ENCODE results near the gene MLST8. TPM values are rescaled to one million over a fixed set of nuclear protein-coding genes. Genes with fewer than 3 reads are reported as not detected.

Gene MLST8
- total and polyA plus RNA-seq, 2 of the 8 experiments (the other 6 are each of a cell fraction or from before 2014, with no cell fraction given) = 67.6 to 321 TPM

DNA sequence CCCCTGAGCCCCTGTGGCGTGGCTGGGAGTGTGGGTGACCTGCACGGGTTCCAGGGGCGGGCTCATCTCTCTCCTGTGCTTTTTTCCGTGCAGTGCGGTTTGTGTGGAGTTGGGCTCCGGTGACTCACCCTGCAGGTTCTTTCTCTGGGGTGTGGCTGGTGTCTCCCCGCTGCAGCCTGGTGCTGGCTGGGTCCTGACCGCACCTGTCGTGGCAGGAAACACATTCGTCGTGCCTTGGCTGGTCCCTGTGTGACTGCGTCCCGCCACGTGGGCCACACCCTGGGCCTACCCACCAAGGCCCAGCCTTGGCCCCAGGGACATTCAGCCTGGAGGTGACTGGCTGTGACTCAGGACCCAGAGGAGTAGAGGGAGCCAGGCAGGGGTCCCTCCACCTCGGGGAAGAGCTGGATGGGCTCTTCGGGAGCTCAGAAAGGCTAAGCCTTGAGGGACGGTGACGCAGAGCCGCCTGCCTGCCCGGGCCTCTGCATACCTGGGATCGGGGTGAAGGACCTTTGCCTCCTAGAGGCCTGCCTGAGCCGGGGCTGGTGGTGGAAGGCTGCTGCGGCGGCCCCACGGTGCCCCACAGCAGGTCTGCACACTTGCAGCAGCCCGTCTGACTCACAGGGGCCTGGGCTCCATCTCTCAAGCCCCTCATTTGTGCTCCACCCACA is 41.9 kb upstream of the MLST8 start:
- Histone ChIP-seq H3K79me2 (ENCODE audit: control insufficient read depth in 1 of 2, insufficient read depth in 2 of 2, low read length in 2 of 2) (peaks cover 17 to 62% of the 10 kb centered on the region in 2 experiments), H4K5ac (ENCODE audit: insufficient read length, low read depth, low read length) (no peak overlapping the region), H3K14ac (ENCODE audit: insufficient read length) (no peak overlapping the region), H3K27ac (ENCODE audit: low read depth, low read length) (no peak overlapping the region), H3K9me3 (ENCODE audit: insufficient read depth in 2 of 2, low read depth in 1 of 2, low read length in 1 of 2) (peaks cover 0 to 17% of the 10 kb centered on the region in 2 experiments; a peak in 1 of 4 replicates), H2BK12ac (ENCODE audit: low read depth, low read length) (no peak overlapping the region), H2AFZ (ENCODE audit: low read length) (no peak overlapping the region), H3K18ac (ENCODE audit: extremely low read depth, low read length) (no peak overlapping the region), H3K9ac (replicated peaks in 1 of 4; ENCODE audit: extremely low read depth in 1 of 4, low read depth in 3 of 4, low read length in 3 of 4) (no peak overlapping the region), H3K56ac (replicated peaks; ENCODE audit: insufficient read length, low read depth, low read length) (no peak overlapping the region), H4K91ac (replicated peaks; ENCODE audit: insufficient read length, low read length) (no peak overlapping the region), H2BK5ac (ENCODE audit: low read depth, low read length) (no peak overlapping the region), H2BK15ac (ENCODE audit: low read length) (no peak overlapping the region), H3K36me3 (ENCODE audit: control insufficient read depth in 2 of 4, insufficient read depth in 4 of 4, low read length in 3 of 4) (peaks cover 7 to 19% (median 17%) of the 10 kb centered on the region in 4 experiments; a peak in 7 of 8 replicates), H3K23ac (ENCODE audit: insufficient read length) (no peak overlapping the region), H3K4me2 (ENCODE audit: insufficient read depth in 1 of 2, low read depth in 2 of 2, low read length in 2 of 2) (no peak overlapping the region), H3K79me1 (ENCODE audit: low read depth, low read length) (peaks cover 22% of the 10 kb centered on the region), H3K4ac (replicated peaks; ENCODE audit: insufficient read length, low read depth, low read length) (no peak overlapping the region), H3K4me1 (replicated peaks in 1 of 4; ENCODE audit: control insufficient read depth in 3 of 4, insufficient read depth in 4 of 4, low read length in 3 of 4) (peaks cover 0 to 15% (median 8%) of the 10 kb centered on the region in 4 experiments; a peak in 3 of 7 replicates), H2BK120ac (replicated peaks; ENCODE audit: low read depth, low read length) (no peak overlapping the region), H2AK5ac (ENCODE audit: low read depth, low read length) (no peak overlapping the region), H3K4me3 (ENCODE audit: extremely low read depth in 1 of 4, insufficient read depth in 2 of 4, low read depth in 3 of 4, low read length in 4 of 4) (no peak overlapping the region), H2BK20ac (ENCODE audit: low read length) (no peak overlapping the region), H4K20me1 (replicated peaks in 1 of 2; ENCODE audit: control insufficient read depth in 1 of 2, insufficient read depth in 2 of 2, low read length in 2 of 2) (peaks cover 19 to 40% of the 10 kb centered on the region in 2 experiments), H3K27me3 (replicated peaks in 1 of 4; ENCODE audit: control insufficient read depth in 3 of 4, extremely low read depth in 1 of 4, insufficient read depth in 3 of 4, low read length in 3 of 4) (no peaks in the 10 kb centered on the region), H3K23me2 (ENCODE audit: low read depth, low read length) (no peaks in the 10 kb centered on the region; the same call in 1 of the 2 replicates), H4K8ac (ENCODE audit: extremely low read depth, insufficient read depth, low read length) (peak overlapping the region; percentile 68; the same call in 1 of the 2 replicates)
- DNase-seq (ENCODE audit: low read depth in 1 of 2, low spot score in 2 of 2) (no peak), FAIRE-seq (no peak)
- WGBS, 2 experiments (ENCODE audit: extremely low coverage in 1 of 2, insufficient coverage in 1 of 2, insufficient read length in 1 of 2, insufficient replicate concordance in 2 of 2, low coverage in 1 of 2, low lambda C conversion rate in 2 of 2, missing lambda C conversion rate in 1 of 2) = 91% methylated on average over 23 of the region's 26 CpGs; no CpG with 5 or more reads in 1 of the 2 experiments
- ChIA-PET CTCF (ENCODE audit: partially characterized antibody) (interaction anchor here (1.1 to 1.4 kb wide), 2 partner anchors 18 to 31 kb away, joined by 3 read pairs; no protein-coding TSS in a partner anchor), POLR2A (ENCODE audit: partially characterized antibody) (interaction anchor here (0.7 to 15.0 kb wide), 5 partner anchors 8 to 36 kb away, joined by 3 to 312 read pairs (median 5); partner anchors contain the start of gene TRAF7)
- no peak for TF ChIP-seq SP4 (IDR thresholded peaks at IDR 0.05; ENCODE audit: low read length)
- no peak for TF ChIP-seq SIRT6 (IDR thresholded peaks at IDR 0.05; ENCODE audit: low read length)
- no peak for TF ChIP-seq HDAC6 (IDR thresholded peaks at IDR 0.05; ENCODE audit: low read depth, low read length)
- no peak for TF ChIP-seq PHF8 (conservative IDR thresholded peaks at IDR 0.05; ENCODE audit: low read depth, low read length)
- no peak for TF ChIP-seq NANOG (IDR thresholded peaks at IDR 0.05; ENCODE audit: insufficient read depth, low read depth, low read length, poor library complexity, severe bottlenecking)
- no peak for TF ChIP-seq EZH2 (IDR thresholded peaks at IDR 0.05; ENCODE audit: low read depth, low read length, severe bottlenecking)
- no peak for TF ChIP-seq MAFK (IDR thresholded peaks at IDR 0.05; ENCODE audit: low read depth, low read length)
- TF ChIP-seq TBP (IDR thresholded peaks at IDR 0.05; ENCODE audit: low read depth, low read length) = no peak
- TF ChIP-seq, protein P1, sequence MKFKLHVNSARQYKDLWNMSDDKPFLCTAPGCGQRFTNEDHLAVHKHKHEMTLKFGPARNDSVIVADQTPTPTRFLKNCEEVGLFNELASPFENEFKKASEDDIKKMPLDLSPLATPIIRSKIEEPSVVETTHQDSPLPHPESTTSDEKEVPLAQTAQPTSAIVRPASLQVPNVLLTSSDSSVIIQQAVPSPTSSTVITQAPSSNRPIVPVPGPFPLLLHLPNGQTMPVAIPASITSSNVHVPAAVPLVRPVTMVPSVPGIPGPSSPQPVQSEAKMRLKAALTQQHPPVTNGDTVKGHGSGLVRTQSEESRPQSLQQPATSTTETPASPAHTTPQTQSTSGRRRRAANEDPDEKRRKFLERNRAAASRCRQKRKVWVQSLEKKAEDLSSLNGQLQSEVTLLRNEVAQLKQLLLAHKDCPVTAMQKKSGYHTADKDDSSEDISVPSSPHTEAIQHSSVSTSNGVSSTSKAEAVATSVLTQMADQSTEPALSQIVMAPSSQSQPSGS (IDR thresholded peaks at IDR 0.05; ENCODE audit: low read length) = no peak
- TF ChIP-seq POLR2AphosphoS5 (IDR thresholded peaks at IDR 0.05; ENCODE audit: low read depth, low read length) = no peak
- no peak for TF ChIP-seq EGR1 (IDR thresholded peaks at IDR 0.05; ENCODE audit: borderline replicate concordance, low read depth, low read length)

Data from H1 (cell line).